ENCODE results near the gene AREL1. TPM values are rescaled to one million over a fixed set of nuclear protein-coding genes. Genes with fewer than 3 reads are reported as not detected.

AREL1 gene
- total and polyA plus RNA-seq, 10 donors = 5.9 to 54.7 (median 39.8) TPM

- WGBS, 5 donors = 66 to 79% (median 75%) methylated on average over 13 of the region's 13 CpGs
- intact Hi-C loops (cut with DNase I; ENCODE audit: low total_unique reads) = no loop called here
Measured at GRCh38 chr14:74645756-74646470, 67.0 kb downstream of the AREL1 start.

GRCh38 chr14:74645244-74645643 is 67.6 kb downstream of the AREL1 start:
- H3K4me1 ChIP-seq = peaks cover 0 to 32% (median 21%) of the 10 kb centered on the region in 6 donors
- no peak overlapping the region for H3K4me3 ChIP-seq
- DNase-seq = no peak
- H3K36me3 ChIP-seq = no peaks in the 10 kb centered on the region
- 68 to 83% (median 79%) methylated on average over 4 to 5 of the region's 5 CpGs for WGBS, 5 donors
- peaks cover 0 to 10% (median 0%) of the 10 kb centered on the region in 7 donors for H3K27me3 ChIP-seq (replicated peaks in 1 of 7)
- TF ChIP-seq POLR2AphosphoS5 (IDR thresholded peaks at IDR 0.05) (no peak), POLR2A (IDR thresholded peaks at IDR 0.05) (no peak)
- TF ChIP-seq, protein P1, sequence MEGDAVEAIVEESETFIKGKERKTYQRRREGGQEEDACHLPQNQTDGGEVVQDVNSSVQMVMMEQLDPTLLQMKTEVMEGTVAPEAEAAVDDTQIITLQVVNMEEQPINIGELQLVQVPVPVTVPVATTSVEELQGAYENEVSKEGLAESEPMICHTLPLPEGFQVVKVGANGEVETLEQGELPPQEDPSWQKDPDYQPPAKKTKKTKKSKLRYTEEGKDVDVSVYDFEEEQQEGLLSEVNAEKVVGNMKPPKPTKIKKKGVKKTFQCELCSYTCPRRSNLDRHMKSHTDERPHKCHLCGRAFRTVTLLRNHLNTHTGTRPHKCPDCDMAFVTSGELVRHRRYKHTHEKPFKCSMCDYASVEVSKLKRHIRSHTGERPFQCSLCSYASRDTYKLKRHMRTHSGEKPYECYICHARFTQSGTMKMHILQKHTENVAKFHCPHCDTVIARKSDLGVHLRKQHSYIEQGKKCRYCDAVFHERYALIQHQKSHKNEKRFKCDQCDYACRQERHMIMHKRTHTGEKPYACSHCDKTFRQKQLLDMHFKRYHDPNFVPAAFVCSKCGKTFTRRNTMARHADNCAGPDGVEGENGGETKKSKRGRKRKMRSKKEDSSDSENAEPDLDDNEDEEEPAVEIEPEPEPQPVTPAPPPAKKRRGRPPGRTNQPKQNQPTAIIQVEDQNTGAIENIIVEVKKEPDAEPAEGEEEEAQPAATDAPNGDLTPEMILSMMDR (IDR thresholded peaks at IDR 0.05 in 8 of 11, conservative IDR thresholded peaks at IDR 0.05 in 3 of 11) = no peak
- intact Hi-C loops (cut with DNase I; ENCODE audit: low total_unique reads) = no loop called here
- no peak overlapping the region for H3K27ac ChIP-seq
- no peaks in the 10 kb centered on the region for H3K9me3 ChIP-seq

More at GRCh38 chr14:74645756-74646470, 67.0 kb downstream of the AREL1 start:
- H3K27me3 ChIP-seq (replicated peaks in 1 of 7) = peaks cover 0 to 10% (median 0%) of the 10 kb centered on the region in 7 donors
- TF ChIP-seq POLR2AphosphoS5 (IDR thresholded peaks at IDR 0.05) (no peak), POLR2A (IDR thresholded peaks at IDR 0.05) (no peak)
- TF ChIP-seq, protein P1 (IDR thresholded peaks at IDR 0.05 in 8 of 11, conservative IDR thresholded peaks at IDR 0.05 in 3 of 11) = no peak
- DNase-seq = no peak
- H3K4me3 ChIP-seq = no peak overlapping the region
- no peaks in the 10 kb centered on the region for H3K9me3 ChIP-seq
- H3K36me3 ChIP-seq = no peaks in the 10 kb centered on the region
- H3K4me1 ChIP-seq = peaks cover 0 to 35% (median 21%) of the 10 kb centered on the region in 6 donors
- H3K27ac ChIP-seq = no peak overlapping the region

DNA sequence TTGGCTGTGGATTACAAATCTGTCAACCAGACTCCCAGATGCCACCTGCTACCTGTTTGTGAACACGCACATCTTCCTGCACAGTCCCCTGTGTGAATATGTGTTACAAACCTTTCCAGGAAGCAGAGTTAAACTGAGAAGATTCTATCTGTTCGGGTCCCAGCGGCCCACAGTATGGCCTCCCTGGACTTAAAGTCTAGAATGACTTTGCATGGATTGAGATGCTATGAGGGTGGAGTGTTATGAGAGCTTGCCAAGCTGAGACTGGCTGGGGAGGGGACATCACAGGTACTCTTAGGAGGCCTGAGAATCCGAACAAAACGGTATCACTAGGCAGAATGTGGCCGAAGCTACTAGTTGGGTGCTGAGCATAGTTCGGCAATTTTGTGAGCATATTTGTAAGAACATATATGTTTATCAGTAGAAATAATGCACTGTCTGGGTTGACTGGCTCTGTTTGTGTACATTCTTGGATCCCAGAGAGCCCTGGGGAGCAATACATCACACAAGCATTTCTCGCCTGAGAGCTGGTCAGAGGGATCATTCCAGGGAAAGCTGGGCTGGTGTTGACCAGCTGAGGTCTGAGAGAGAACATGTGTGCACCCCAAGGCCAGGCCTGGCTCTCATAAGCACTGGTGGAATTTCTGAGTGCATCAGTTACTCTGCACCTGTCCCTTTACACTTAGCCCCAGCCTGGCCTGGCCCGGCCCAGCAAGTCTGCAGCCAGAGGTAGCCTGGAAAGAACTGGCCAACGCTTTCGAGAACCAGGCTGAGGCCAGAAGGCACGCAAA is 71.1 kb downstream of the AREL1 start:
- Histone ChIP-seq H3K27me3 (replicated peaks in 1 of 7) (peaks cover 0 to 10% (median 0%) of the 10 kb centered on the region in 7 donors), H3K4me3 (no peak overlapping the region), H3K4me1 (peaks cover 0 to 26% (median 0%) of the 10 kb centered on the region in 6 donors), H3K36me3 (no peaks in the 10 kb centered on the region), H3K9me3 (no peaks in the 10 kb centered on the region), H3K27ac (no peak overlapping the region)
- DNase-seq = peak; percentile 59
- intact Hi-C loops (cut with DNase I; ENCODE audit: low total_unique reads) = no loop called here
- TF ChIP-seq POLR2A (IDR thresholded peaks at IDR 0.05) (no peak), POLR2AphosphoS5 (IDR thresholded peaks at IDR 0.05) (no peak)
- TF ChIP-seq, protein P1 (IDR thresholded peaks at IDR 0.05 in 8 of 11, conservative IDR thresholded peaks at IDR 0.05 in 3 of 11) = no peak
- WGBS, 5 donors = 93 to 98% (median 96%) methylated on average over 12 of the region's 12 CpGs

DNA sequence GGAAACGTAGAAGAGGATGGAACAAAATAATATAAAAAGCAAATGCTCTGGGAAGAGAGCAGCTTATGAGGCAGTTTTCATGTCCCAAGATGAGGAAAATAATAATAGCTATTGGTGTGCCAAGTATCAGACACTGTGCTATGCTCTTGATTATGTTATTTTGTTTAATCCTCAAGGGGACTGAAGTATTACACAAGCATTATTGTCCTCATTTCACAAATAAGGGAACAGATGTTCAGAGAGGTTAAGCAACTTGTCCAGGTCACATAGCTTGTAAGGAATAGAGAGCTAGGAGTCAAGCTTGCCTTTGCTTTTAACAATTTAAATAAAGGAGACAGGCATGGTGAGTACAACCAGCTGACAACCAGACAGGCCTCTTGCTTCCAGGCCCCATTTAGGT is 73.9 kb downstream of the AREL1 start:
- no peak for DNase-seq
- 91 to 99% (median 92%) methylated on average over 1 of the region's 1 CpG for WGBS, 5 donors
- peaks cover 0 to 30% (median 0%) of the 10 kb centered on the region in 6 donors for H3K4me1 ChIP-seq
- H3K4me3 ChIP-seq = no peak overlapping the region
- no peaks in the 10 kb centered on the region for H3K36me3 ChIP-seq
- intact Hi-C loops (cut with DNase I; ENCODE audit: low total_unique reads) = no loop called here
- TF ChIP-seq POLR2AphosphoS5 (IDR thresholded peaks at IDR 0.05) (no peak), POLR2A (IDR thresholded peaks at IDR 0.05) (no peak)
- TF ChIP-seq, protein P1 (IDR thresholded peaks at IDR 0.05 in 8 of 11, conservative IDR thresholded peaks at IDR 0.05 in 3 of 11) = no peak
- H3K27me3 ChIP-seq (replicated peaks in 1 of 7) = no peaks in the 10 kb centered on the region
- H3K27ac ChIP-seq = no peak overlapping the region
- no peaks in the 10 kb centered on the region for H3K9me3 ChIP-seq
